NOMO-1 treated with dmso at 0.1 percent for 144 hours (cell line): ENCODE results near the gene MAJIN.
A peak's percentile ranks its signal among the peaks of the same experiment; 100 is the strongest.

Source experiments
- DNase-seq: peaks from one replicate; lab custom pipeline; 2025; ENCODE audit not compliant: unreplicated experiment; lab: John Stamatoyannopoulos, UW

MAJIN gene

GRCh38 chr11:64933213-64933934 lies 38.5 kb downstream of the MAJIN start:
- DNase-seq: no peak

- no peak for DNase-seq
Measured at GRCh38 chr11:64932324-64932723, 39.6 kb downstream of the MAJIN start.

- DNase-seq: no peak
Measured at GRCh38 chr11:64931290-64931689, 40.6 kb downstream of the MAJIN start.

GRCh38 chr11:64930340-64930739 lies 41.6 kb downstream of the MAJIN start:
- no peak for DNase-seq

GRCh38 chr11:64929625-64930024 lies 42.3 kb downstream of the MAJIN start:
- DNase-seq: no peak

GRCh38 chr11:64928957-64929356 lies 43.0 kb downstream of the MAJIN start:
- DNase-seq: no peak

GRCh38 chr11:64926689-64927088 lies 45.2 kb downstream of the MAJIN start:
- no peak for DNase-seq

GRCh38 chr11:64925536-64926436 lies 46.1 kb downstream of the MAJIN start:
- DNase-seq: no peak

- DNase-seq: no peak
Measured at GRCh38 chr11:64924910-64925284, 47.0 kb downstream of the MAJIN start.

- peak; percentile 92 for DNase-seq
Measured at GRCh38 chr11:64923944-64924909, 47.7 kb downstream of the MAJIN start, which contains the start of gene PPP2R5B. Gene PPP2R5B (plus strand): TSS chr11:64924689. CDS start chr11:64925735, 1,046 bp downstream.

- no peak for DNase-seq
Measured at GRCh38 chr11:64923151-64923661, 48.7 kb downstream of the MAJIN start.

- DNase-seq: no peak
Measured at GRCh38 chr11:64921384-64921783, 50.5 kb downstream of the MAJIN start.

- no peak for DNase-seq
Measured at GRCh38 chr11:64920124-64920523, 51.8 kb downstream of the MAJIN start.

- DNase-seq: no peak
Measured at GRCh38 chr11:64919627-64920026, 52.3 kb downstream of the MAJIN start.

- peak; percentile 31 for DNase-seq
Measured at GRCh38 chr11:64918017-64918416, 53.9 kb downstream of the MAJIN start.

GRCh38 chr11:64917663-64917995 lies 54.3 kb downstream of the MAJIN start:
- DNase-seq: no peak

GRCh38 chr11:64916775-64917662 lies 54.9 kb downstream of the MAJIN start, which contains the start of gene ATG2A:
Gene ATG2A (minus strand): TSS chr11:64917209. CDS start chr11:64917135, 74 bp downstream.
- DNase-seq: peak; percentile 99

GRCh38 chr11:64916040-64916774 lies 55.7 kb downstream of the MAJIN start:
- DNase-seq: peak; percentile 46

- DNase-seq: no peak
Measured at GRCh38 chr11:64915376-64915887, 56.5 kb downstream of the MAJIN start.
